Measurements from ENCODE around the gene NLK.
"Not testable (repeated sequence)": the region's sequence is repeated elsewhere in the genome, so short reads cannot be mapped to it uniquely, and the experiment has no call there.

Gene NLK

DNA sequence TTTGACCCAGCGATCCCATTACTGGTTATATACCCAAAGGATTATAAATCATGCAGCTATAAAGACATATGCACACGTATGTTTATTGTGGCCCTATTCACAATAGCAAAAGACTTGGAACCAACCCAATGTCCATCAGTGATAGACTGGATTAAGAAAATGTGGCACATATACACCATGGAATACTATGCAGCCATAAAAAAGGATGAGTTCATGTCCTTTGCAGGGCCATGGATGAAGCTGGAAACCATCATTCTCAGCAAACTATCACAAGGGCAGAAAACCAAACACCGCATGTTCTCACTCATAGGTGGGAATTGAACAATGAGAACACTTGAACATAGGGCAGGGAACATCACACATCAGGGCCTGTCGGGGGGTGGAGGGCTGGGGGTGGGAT is 112.9 kb downstream of the NLK start:
- not testable (repeated sequence) for DNase-seq (ENCODE audit: low read depth, low spot score)

- no peak for DNase-seq (ENCODE audit: low read depth, low spot score)
Observed at GRCh38 chr17:28159004-28159403, 116.5 kb downstream of the NLK start.

DNA sequence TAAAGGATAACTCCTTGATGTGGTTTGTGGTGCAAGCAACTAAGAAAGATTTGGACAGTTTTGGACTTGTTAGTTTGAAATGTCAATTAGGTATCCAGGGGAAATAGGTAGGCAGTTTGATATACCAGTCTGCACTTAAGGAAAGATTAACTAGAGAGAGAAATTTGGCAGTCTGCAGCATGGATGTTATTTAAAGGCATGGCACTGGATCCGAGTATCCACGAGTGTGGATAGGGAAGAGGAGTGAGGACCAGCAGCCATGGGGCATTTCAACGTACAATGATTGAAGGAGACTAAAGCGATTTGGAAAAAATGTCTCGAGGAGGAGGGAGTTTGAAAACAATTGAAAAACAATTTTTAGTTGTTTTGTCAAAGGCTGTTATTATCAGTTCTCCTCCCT is 117.4 kb downstream of the NLK start:
- DNase-seq (ENCODE audit: low read depth, low spot score): no peak

- no peak for DNase-seq (ENCODE audit: low read depth, low spot score)
Observed at GRCh38 chr17:28160610-28161009, 118.1 kb downstream of the NLK start.

DNA sequence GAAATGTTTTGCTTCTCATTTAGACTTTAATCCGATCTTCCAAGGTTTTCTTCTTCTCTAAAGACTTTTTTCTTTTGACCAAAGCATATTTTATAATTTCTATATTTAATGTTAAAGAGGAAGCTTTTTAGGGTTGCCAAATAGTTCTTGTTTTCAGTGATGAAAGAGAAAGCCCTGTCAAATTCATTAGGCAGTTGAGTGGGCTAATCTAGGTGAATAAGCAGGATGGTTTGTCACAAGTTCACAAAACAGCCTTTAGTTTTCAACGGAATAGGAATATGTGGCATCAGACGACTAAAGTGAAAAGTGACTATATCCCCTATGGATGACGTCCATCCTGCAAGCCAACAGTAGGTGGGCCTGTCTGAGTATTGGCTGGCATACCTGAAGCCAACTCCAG is 118.8 kb downstream of the NLK start:
- no peak for DNase-seq (ENCODE audit: low read depth, low spot score)

DNA sequence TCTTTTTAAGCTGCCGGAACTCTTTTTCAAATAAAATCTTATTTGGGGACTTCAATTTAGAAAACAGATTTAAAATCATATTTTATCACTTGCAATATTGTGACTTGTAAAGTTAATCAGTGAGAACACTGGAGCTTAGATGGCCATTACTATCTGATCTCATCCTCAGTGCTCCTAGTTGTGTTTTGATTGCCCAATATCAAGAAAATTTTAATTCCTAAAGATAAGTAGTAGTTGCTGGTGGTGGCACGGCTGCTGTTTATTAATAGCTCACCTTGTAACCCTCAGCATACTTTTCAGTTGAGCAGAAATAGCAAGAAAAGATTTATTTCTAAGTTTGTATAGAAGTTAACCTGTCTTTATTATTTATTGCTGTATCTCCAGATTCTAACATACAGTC is 124.0 kb downstream of the NLK start:
- DNase-seq (ENCODE audit: low read depth, low spot score): no peak

- DNase-seq (ENCODE audit: low read depth, low spot score): no peak
Observed at GRCh38 chr17:28169621-28170349, 127.3 kb downstream of the NLK start.

DNA sequence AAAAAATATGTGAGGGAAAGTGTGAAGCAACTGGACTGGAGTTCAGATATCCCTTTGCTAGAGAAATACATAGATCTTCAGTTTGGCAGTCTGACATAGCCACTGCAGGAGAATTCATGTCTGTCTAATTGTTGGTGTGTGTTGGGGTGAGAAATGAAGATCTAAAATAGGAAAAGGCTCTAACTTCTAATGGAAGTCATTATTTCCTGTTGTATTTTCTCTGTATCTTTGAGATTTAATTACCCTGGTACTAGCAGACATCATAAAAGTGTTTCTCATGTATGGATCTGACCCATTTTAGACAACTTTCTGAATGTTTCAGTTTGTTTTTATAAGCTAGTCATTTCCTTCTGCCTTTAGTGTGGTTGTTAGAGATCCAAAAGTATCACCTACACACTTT is 128.3 kb downstream of the NLK start:
- DNase-seq (ENCODE audit: low read depth, low spot score): no peak

GRCh38 chr17:28173031-28173561 is 130.6 kb downstream of the NLK start:
- no peak for DNase-seq (ENCODE audit: low read depth, low spot score)

DNA sequence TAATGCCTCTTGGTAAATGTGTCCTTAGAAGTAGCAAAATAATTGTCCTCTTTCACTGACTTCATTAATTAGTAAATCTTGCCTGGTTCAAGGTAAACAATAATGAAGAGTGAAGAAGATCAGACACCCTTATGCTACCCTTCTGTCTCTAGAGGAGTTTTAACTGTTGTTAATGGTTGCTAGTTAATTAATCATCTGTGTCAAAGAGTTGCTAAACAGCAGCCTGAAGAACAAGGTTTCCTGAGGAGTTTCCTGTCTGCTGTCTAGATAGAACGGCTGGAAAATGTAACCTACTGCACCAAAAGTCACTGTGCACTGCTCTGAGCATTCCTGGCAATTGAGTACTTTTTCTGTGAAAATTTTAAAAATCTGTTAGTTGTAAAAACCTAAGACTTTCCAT is 131.3 kb downstream of the NLK start:
- DNase-seq (ENCODE audit: low read depth, low spot score): no peak

DNA sequence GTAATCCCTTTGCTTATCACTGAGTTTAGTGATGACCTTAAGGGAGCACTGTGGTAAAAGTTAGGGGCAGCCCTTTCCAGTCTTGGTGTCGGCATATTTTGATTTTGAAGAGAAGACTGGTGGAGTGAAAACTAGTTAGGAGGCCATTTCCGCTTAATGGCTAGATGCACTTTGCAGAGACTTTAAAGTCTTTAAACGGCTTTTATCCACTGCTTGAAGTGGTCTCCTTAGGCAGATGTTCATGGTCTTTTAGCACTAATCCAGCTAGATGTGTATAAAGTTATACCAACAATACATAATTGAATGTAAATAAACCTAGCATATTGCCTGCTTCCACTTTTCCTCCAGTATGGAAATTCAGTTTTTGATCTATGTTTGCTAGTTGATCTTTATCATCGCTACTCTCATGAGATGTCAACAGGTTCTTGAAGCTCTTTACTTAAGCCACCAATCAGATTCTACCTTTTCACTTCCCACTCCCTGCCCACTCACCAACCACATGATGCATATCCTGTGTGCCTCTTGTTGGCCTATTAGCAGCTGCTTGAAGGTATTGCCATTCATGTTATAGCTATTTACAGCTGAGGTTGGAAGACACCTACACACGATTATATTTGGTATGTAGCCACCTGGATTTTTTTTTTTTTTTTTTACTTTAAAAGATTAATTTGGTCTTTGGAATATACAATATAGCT is 132.0 kb downstream of the NLK start:
- DNase-seq (ENCODE audit: low read depth, low spot score): no peak

- DNase-seq (ENCODE audit: low read depth, low spot score): peak; percentile 25
Observed at GRCh38 chr17:28177351-28177750, 134.9 kb downstream of the NLK start.

DNA sequence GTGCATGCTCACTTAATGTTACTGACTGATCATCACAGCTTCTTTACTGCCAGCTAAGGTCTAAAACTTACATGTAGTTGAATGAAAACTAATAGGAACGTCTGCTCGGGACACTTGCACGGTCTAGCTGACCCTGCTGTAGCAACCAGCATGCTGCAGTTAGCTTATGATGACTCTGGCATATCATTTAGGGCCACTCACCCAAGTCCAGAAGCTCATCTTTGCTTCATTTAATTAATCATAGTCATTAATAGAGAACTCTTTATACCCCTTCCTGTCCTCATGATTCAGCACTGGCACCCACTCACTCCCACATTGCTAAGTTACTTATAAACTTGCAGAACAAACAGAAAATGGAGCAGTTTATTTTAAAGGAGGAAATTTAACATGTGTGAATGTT is 136.3 kb downstream of the NLK start:
- no peak for DNase-seq (ENCODE audit: low read depth, low spot score)

GRCh38 chr17:28180449-28180848 is 138.0 kb downstream of the NLK start:
- peak; percentile 55 for DNase-seq (ENCODE audit: low read depth, low spot score)

DNA sequence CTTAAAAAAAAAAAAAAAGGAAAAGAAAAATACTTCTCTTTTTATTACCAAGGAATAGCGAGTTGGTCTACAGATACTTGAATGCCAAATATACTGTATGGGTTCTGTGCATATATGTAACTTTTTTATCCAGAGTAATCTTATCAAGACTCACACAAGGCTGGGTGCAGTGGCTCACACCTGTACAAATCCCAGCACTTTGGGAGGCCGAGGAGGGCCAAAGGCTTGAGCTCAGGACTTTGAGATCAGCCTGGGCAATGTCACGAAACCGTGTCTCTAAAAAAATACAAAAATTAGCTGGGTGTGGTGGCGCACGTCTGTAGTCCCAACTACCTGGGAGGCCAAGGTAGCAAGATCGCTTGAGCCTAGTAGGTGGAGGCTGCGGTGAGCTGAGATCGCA is 139.1 kb downstream of the NLK start:
- DNase-seq (ENCODE audit: low read depth, low spot score): no peak

- DNase-seq (ENCODE audit: low read depth, low spot score): no peak
Observed at GRCh38 chr17:28182559-28182958, 140.1 kb downstream of the NLK start.

- DNase-seq (ENCODE audit: low read depth, low spot score): no peak
Observed at GRCh38 chr17:28185658-28186057, 143.2 kb downstream of the NLK start.

- not testable (repeated sequence) for DNase-seq (ENCODE audit: low read depth, low spot score)
Observed at GRCh38 chr17:28186472-28186871, 144.0 kb downstream of the NLK start.

DNA sequence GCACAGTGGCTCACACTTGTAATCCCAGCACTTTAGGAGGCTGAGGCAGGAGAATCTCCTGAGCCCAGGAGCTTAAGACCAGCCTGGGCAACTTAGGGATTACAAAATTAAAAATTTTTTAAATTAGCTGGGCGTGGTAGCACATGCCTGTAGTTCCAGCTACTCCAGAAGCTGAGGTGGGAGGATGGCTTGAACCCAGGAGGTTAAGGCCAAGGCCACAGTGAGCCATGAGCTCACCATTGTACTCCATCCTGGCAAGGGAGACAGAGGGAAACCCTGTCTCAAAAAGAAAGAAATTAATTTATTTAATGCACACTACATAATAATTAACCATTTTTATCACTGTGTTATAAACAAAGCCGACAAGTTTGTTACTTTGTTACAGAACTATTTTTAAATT is 145.5 kb downstream of the NLK start:
- no peak for DNase-seq (ENCODE audit: low read depth, low spot score)

DNA sequence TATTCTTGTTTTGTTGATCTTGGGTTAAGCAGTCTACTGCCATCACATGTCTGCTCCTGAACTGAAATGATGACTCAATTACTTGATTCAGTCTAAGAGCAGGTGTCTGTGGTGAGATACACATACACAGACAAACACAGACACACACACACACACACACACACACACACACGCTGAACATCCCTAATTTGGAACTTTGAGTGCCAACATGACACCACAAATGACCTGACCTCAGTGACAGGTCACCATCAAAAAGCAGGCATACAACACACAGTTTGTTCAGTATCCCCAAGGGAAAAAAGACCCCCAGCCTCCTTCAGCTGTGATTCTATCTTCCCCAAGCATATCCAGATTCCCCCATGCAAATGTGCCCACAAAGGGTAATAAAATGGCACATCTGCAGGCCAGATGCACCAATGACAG is 146.4 kb downstream of the NLK start:
- DNase-seq (ENCODE audit: low read depth, low spot score): no peak

GRCh38 chr17:28189667-28190066 is 147.2 kb downstream of the NLK start:
- no peak for DNase-seq (ENCODE audit: low read depth, low spot score)

- no peak for DNase-seq (ENCODE audit: low read depth, low spot score)
Observed at GRCh38 chr17:28191018-28191417, 148.5 kb downstream of the NLK start.

- DNase-seq (ENCODE audit: low read depth, low spot score): no peak
Observed at GRCh38 chr17:28193241-28193640, 150.8 kb downstream of the NLK start.
